Stimulated activated naive CD8-positive, alpha-beta T cell treated with anti-CD3 and anti-CD28 coated beads, Interleukin-15, Interleukin-2, amounts not matched to agents 100 U/mL and 50 U/mL, for 24 hours (primary cell): ENCODE data around the gene BRD4.

Source experiments
- ATAC-seq: fragments of 150-1000 bp; cut with Tn5 transposase; one replicate; pipeline ENCODE4 v1.10.0; 2021
- DNase-seq: peaks from one replicate; pipeline ENCODE4 v3.0.0; 2021

Gene BRD4

DNA sequence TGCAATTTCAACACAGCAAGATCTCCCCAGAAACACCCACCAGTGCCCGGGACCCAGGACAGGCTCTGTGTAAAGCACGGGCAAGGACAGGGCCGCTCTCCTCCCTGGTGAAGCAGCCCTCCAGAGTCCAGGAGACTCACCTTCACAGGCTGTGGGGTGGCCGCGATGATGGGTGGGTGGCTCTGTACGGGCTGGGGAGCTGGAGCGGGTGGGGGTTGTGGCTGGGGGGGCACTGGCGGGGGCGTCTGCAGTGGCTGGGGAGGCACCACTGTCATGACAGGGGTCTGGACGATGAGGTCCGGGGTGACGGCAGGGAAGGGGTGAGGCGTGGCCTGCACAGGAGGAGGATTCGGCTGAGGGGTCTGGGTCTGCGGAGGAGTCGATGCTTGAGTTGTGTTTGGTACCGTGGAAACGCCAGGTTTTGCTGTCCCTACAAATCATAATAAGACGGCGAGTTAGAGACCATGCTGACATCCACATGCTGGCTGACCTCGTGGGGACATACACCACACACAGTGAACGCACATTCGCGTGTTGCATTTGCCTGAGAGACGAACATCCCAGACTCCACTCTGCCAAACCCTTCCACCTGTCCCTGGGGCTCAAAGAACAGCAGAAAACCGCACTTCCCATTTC lies 67.0 kb downstream of the BRD4 start:
- DNase-seq (no peak), ATAC-seq (no peak)

DNA sequence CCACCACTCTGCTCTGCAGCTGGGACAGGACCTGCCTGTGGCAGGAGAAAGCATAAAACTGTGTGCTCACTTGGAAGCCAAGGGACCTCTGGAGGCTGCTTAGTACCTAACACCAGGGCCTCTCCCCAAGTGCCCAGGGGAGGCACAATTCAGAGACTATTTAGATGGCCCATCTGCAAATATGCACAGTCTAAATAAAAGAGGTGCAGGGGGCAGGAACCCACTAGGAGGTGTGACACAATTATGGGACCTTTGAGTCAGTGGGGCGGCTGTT lies 67.5 kb downstream of the BRD4 start:
- no peak for ATAC-seq
- DNase-seq, result no peak

DNA sequence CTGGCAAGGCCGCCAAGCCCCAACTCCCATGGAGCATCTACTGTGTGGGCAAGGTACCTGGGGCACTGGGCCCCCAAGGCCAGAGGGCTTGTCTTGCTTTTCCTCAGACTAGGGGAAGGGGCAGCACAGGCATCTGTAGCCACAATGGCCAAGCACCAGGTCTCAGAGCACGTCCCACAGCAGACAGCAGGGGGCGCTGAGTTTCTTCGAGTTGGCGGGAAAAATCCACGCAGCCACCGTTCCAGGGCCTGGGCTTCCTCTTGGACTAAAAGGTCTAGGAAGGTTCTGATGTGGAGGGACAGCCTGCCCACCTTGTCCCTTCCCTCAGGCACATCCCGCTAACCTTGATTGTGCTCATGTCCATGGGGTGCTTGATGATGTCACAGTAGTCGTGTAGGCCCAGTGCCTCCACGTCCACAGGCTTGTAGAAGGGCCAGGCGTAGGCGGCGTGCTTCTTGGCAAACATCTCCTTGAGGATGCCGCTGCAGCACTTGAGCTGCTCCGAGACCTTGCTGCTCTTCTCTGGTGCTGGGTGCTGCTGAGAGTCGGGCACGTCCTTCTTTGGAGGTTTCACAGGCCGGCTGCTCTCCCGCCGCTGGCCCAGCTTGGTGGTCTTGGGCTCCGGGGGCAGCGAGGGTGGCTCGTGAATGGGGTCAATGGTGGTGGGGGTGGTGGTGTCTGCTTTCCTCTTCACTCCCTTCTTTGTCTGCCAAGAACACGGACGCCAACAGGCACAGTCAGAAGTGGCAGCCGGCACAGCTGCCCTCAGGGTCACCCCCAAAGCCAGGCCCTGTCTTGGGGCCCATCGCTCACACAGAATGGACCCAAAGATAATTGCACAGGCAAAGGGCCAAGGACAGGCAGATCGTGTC lies 68.0 kb downstream of the BRD4 start:
- peak; percentile 26 for ATAC-seq

DNA sequence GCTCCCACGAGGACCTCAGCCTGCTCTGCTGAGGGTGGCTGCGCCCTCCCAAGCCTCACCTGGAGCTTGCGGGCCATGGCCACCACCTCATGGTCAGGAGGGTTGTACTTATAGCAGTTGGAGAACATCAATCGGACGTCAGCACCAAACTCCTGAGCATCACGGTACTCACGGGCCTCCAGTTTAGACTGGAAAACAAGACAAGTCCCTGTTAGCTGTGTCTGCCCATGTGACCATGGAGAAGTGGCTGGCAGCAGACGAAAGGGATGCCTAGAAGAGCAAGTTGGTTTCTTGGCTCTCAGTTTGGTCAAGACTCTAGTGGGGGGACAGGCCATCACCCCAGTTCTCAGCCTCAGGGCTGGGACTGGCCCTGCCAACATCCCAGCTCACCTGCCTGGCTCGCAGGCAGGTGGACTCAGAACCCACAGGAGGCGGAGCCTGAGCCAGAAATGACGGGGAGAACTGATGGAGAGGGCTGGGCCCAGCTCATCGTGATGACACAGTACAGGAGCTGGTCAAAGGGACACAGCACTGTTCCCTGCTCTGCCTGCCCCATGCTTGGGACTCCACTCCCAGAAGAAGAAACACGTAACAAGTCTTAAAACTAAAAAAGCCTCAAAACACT lies 68.9 kb downstream of the BRD4 start:
- no peak for ATAC-seq
- DNase-seq, result no peak

More for the DNA sequence above, 68.0 kb downstream of the BRD4 start:
- DNase-seq, result peak; percentile 80

DNA sequence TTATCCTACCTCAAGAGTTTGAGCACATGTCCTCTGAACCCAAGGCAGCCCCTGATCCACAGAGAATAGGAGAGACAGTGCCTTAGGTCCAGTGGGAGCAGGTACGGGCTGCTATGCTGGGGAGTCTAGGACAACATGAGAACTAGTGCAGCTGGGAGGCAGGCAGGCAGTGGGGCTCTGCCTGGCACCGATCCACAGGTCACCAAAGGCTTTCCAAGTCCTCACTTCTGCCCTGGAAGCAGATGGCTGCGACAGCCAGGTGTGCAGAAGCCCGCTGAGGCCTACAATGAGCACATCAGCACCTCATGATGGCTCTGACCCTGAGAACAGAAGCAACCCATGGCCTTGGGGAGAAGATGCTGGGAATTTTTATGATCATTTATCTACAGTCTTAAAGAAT lies 70.3 kb downstream of the BRD4 start:
- DNase-seq (no peak), ATAC-seq (no peak)

DNA sequence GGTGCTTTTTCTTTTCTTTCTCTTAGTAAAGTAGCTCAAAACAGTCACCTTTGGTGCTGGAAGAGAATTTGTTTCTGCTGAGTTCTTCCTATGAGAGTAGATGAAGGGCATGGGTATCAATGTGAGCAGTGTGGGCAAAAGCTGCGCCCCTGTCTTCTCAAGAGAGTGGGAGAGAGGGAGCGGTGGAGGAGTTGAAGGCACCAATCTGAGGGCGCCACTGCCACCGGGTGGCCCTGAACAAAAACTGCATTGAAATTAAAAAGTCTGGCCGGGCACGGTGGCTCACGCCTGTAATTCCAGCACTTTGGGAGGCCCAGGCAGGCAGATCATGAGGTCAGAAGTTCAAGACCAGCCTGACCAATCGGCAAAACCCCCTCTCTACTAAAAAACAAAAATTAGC lies 71.4 kb downstream of the BRD4 start:
- no peak for ATAC-seq
- no peak for DNase-seq

DNA sequence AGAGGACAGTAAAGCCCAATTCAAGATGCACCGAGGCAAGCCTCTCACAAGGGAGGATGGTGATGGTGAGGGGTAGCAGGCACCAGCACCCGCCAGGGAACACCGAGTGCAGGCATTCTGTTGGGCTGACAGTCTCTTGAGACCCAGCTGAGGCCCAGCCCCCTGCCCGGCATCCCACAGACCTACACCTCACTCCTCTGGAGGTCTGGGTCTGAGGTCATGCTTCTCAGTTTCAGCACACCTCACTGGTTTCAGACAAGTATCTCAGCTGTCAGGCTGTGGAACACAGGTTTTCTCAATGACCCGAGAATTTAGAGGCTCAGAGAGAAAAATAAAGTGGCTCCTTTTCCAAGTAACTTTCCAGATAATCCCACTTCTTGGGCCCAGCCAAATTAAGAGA lies 72.4 kb downstream of the BRD4 start:
- DNase-seq, result no peak
- ATAC-seq, result no peak

DNA sequence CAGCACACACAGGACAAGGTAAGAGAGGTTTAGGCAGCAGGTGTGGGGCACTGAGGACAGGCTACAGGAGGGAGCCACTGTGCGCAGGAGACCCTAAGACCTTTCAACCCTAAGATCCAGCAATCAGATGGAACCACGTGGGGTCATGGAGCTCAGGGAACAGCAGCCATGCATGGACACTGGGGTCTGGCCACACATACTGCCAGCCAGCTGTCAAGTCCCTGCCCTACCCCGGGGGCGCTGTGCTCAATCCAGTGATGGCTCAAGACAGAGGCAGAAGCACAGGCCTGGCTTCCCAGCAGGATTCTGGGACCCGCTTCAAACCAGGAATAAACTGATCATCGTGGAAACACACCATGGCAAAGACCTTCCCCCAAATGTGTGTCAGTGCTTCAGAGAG lies 74.6 kb downstream of the BRD4 start:
- ATAC-seq (no peak), DNase-seq (no peak)

DNA sequence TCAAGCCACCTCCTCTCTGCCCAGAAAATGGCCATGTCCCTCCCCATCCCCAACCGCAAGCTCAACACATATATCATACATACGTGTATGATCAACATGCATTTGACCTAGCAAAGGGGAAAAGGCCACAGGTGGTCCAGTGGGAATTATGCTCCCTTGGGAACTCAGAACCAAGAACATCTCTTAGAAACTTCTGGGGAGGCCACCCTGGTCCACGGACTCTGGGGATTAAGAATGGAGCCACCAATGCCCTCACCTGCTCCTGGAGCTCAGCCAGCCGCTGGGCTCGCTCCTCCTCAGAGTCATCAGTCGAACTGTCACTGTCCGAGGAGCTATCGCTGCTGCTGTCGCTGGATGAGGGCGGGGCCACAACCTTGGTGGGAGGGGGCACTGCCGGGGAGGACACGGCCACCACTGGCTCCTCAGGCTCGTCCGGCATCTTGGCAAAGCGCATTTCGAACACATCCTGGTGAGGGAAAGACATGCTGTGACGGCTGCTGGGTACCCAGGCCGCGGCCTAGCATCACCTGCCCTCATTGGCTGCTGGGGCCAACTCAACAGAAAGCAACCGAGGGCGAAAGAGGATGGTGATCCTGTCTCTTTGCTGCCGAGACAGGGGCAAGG lies 75.5 kb downstream of the BRD4 start:
- no peak for DNase-seq
- ATAC-seq, result no peak

DNA sequence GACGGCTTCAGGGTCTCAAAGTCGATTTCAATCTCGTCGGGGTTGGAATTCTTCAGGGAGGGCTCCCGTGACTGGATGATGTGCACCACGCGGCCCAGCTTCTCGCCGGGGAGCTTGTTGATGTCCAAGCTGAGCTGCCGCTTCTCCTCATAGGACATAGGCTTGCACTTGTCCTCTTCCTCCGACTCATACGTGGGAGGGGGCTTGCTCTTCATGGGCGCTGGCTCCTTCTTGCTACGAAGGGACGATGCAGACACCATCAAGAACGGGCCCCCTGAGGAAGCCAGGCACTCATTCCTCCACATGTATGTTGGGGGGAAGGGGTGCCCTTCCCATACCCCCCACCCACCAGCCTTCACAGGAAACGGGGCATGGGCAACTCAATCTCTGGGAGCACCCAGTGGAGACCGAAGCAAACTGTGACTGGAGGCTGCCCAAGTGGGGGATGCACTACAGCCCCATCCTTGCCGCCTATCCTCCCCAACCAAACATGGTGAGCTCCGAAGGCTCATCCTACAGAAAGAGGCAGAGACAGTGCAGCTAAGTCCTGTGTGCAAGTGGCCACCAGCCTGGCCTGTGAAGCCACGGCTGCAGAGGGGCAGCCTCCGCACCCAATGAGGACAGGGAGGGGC lies 76.9 kb downstream of the BRD4 start:
- no peak for DNase-seq
- no peak for ATAC-seq

DNA sequence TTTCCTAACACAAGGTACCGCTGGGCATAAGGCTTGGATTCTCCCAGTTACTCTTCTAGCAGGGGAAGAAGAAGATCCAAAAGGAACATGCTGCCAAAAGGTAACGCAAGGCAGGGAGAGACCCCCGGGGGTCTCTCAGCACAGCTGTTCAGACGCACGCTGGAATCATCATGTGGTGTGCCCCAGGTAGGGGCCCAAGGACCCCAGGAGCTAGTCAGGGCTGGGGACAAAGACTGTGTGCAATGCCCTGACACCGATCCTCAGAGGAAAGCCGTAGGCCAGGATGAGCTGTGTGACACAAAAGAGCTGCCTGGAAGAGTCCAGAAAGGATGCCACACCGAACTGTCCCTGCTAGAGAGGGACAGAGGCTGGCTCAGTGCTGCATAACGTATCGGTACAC lies 77.8 kb downstream of the BRD4 start:
- DNase-seq (no peak), ATAC-seq (no peak)

DNA sequence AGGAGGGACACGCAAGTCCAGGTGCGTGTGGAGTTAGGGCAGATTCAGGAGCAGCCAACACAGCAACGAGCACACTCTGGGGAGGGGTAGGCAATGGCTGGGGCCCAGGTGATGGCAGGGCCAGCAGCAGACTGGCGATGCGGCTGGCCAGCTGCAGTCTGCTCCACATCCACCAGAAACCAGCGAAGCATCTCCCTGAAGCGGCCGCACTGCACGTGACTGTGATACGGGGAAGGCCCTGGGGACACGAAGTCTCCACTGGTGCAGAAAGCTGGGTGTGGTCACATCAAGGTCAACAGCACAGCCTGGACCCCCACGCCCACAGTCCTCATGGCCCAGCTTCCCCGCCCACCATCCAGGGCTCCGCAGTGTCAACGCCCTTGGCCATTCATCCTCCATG lies 78.8 kb downstream of the BRD4 start:
- ATAC-seq, result no peak
- DNase-seq, result no peak

DNA sequence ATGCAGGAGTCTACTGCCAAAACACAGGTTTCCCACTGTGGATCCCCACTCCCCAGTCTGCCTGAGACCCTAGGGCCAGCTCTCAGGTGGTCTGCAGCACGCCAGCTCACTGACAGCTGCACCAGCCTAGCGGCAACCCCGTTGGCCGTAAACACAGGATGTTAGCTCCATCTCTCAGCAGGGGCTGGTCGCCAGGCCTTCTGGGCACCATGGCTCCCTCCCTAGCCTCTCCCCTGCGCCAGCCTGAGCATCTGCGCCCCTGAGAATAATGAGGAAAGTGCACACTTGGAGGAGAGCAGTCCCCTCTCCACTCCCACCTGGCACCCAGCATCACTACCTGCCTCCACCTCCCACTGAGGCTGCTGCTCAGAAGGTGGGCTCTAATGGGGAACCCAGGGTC lies 79.3 kb downstream of the BRD4 start:
- ATAC-seq (no peak), DNase-seq (no peak)

DNA sequence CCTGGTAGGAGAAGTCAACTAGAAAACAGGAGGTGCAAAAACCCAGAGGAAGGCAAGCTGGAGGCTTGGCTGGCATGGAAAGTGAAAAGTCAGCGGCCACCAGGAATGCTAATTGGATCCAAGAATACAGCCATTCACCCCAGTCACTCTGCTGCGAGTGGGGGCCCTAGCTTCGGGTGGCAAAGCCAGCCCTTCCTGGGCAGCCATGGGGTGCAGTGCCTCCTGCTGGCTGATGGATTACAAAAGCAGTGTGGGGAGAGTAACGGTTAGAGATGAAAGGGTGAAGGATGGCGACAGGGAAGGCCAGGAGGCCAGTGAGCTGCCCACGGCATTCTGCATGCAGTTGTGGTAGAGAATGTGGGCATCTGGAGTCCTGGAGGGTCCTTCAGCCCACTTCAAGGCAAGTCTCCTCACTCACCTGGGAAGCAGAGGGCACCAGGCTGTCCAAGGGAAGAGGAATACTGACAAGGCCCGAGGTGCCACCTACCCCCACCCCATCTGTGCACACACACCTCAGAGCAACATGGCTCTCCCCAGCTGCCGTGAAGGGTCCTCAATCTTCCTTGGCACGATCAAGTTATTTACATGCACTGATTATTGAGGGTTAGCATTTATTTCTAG lies 79.8 kb downstream of the BRD4 start:
- ATAC-seq (no peak), DNase-seq (no peak)

DNA sequence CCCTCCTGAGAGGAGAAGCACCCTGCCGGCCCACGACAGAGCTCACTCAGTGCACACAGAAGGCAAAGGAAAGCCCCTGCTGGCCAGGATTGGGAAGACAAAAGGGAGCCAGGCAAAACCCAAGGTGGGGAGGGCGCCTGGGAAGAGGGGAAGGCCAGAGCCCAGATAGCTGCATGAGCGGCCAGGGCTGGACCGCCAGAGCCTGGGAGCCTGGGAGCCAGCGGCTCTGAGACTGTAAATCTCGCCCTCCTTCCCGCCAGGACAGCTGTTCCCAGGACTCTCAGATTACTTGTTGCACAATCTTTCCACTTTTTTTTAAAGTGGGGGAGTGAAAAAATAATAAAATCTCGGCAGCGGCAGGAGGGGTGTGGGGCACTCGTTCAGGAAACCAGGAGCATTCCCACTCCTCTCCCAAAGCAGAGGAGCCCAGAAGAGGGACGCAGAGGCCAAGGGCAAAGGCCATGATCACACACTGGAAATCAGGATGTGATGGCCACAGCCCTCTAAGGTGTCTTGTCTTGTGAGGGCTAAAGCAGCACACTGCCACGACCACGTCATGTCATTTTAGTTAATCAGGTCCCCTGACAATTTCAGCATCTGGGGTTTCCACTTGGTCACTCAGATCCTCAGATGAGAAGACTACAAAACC lies 80.5 kb downstream of the BRD4 start:
- DNase-seq, result no peak
- no peak for ATAC-seq

DNA sequence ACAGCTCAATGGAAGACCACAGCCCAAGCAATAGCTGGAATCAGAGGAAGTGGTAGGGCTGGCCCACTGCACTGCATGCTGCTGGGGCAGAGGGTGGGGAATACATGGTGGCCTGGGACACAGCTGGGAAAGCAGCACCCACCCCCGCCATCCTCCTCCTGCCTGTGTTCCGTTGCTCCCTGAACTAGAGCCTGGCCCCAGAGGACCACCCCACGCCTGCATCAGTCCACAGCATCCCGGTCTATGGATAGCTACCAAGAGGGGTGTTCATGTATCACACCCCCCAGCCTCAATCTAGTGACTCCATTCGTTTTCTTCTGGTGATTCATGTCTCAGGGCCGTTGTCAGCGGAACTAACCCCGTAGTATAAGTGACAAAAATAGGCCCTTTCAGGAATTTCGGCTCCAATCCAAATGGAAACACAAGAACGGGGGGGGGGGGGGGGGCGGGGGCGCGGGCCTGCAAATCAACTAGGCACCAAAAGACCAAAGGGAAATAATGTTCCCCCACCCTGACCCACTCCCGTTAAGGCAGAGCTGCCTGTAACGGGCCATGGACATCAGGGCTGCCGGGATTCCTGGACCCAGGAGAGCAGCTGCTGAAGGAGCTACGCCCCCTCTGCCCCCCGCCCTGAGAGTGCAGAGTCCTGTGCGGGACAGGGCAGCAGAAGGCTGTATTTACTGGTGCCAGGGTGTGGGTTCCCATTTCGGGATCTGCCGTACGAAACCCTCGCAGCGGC lies 81.2 kb downstream of the BRD4 start:
- ATAC-seq (no peak), DNase-seq (no peak)

DNA sequence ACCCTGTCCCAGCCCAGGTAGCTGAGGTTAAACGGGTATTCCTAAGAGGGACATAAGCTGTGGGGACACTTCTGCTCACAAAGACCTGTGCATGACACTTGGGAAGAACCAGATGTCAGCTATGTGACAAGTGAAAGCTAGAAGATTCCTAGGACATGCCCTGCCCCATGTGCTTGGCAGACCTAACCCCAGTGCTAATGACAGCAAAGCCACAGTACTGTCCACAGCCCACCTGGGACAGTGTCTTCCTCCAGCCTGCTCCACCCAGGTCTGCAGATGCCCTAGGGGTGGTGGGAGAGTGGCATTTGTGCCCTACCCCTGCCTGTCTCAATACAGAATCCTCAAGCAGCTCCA lies 81.7 kb downstream of the BRD4 start:
- no peak for ATAC-seq
- DNase-seq, result no peak

DNA sequence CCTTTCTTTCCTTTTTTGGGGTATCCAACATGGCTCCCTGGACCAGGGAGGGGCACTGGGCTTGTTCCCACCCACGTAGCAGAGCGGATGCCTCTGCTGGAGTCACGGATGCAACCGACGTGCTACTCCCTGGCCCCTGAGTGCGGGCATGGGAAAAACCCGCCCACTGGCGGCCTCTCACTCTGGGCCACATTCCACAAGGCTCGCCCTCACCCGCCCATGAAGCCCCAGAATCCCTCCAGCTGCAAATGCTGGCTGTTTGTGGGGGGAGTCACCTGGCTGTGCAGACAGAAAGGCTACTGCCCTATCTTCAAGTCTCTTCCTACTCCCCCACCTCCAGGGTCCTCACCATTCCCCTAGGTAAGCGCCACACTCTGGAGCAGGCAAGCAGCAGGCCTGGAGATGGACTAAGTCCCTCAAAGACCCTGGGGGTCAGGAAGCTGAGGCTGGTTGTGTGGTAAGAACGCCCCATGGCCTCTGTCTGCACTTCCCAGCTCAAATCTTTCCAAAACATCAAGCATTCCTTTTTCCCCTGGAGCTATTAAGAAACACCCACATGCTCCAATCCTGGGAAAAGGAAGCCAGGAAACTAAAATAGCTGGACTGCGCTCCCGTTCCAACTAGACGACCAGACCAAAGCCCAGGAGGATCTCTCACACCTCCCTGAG lies 82.2 kb downstream of the BRD4 start:
- ATAC-seq (no peak), DNase-seq (no peak)

DNA sequence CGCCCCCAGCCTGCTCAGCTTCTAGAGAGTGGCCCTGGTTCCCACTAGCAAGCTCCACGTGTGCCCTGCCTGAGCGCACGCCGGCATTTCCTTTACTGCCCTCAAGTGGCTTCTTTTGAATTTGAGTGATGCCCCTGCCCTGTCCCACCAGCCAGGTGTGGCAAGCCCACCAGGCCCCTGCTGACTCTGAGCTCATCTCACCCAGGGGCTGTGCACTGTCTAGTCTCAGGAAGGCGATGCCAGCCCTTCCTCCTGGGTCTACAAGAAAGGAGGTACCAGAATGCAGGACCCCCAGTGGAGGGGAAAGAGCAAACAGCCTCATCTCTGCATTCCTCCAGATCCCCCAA lies 82.8 kb downstream of the BRD4 start:
- DNase-seq (no peak), ATAC-seq (no peak)

DNA sequence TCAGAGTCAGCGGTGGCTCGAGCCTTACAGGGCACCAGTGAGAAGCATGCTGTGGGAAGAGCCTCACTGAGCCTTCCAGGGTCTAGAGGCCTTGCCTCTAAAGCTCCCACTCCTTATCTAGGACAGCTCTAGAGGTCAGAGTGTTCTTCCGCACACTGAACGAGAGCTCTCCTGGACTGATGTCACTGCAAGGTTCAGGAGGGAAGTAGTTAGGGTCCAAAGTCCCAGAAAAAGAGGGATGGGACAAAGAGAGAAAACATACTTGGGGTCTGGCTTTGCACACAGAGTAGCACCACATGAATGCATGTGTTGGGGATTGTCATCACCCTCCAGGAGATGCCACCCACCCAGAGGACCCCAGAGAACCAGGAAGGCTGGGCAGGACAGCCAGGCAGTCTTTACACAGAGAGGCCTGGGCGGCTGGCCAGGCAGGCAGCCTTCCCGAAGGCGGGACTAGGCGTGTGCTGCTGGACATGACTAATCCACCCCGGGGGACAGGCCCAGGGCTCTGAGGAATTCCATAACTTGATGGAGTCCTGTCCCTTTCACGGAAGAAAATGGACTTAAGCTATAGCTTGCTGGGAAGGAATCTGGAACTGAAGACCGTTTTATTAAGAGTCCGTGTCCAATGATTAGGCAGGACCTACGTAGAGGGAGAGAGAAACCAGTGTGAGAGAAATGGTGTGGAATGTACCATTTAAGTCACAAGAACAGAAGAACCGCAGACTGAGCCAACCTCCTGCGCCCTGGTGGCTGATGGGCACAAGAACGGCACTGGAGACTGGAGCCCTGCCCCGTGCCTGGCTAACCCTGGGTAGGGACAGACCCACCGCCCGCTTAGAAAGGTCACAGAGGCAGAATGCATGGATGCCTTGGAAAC lies 83.5 kb downstream of the BRD4 start:
- DNase-seq (no peak), ATAC-seq (no peak)
